ENCODE measurements around the gene SDHAF3. TPM values are rescaled to one million over a fixed set of nuclear protein-coding genes. Genes with fewer than 3 reads are reported as not detected.
"Not testable (repeated sequence)": the region's sequence is repeated elsewhere in the genome, so short reads cannot be mapped to it uniquely, and the experiment has no call there.

The SDHAF3 gene
- 5.9 TPM for total RNA-seq

DNA sequence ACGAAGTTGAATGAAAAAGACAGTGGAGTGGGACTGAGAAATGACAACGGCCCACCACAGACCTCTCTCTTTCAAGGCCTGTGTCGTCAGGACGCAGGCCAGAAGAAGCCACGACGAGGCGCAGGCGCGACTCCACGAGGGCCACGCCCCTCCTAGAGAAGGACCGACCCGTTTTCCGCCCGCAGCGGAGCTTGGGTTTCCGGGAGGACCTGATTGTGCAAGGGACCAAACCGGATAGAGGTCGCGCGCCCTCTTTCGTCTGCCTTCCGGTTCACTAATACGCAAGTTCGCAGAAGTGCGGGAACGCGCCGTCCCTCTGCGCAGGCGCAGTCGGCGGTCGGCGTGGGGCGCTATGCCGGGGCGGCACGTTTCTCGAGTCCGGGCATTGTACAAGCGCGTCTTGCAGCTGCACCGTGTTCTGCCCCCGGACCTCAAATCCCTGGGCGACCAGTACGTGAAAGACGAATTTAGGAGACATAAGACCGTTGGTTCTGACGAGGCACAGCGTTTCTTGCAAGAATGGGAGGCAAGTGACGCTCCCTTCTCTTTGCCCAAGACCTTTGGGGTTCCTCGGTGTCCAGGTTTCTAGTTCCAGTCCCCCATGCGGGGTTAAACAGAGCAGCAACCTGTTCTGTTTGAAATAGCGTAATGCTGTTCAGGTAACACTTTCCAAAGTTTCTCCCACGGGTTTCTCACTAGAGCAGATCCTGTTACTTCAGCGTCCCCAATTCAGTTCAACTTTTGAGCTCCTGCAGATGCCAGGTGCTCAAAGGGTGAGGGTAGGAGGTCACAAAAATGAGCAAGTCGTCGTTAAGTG, at the start of gene SDHAF3:
TSS of gene SDHAF3 (plus strand) at position 327 of the 817 bp plus-strand sequence. CDS start at position 353, 26 bp downstream.
- Histone ChIP-seq H3K4me3 (ENCODE audit: low read length) (peak within 1 kb of the TSS; percentile 85), H3K27me3 (ENCODE audit: insufficient read depth, low read length) (no peaks in the 10 kb centered on the region), H3K9me3 (ENCODE audit: low read depth, low read length) (no peaks in the 10 kb centered on the region), H3K4me1 (ENCODE audit: insufficient read depth, low read length) (peaks cover 23% of the 10 kb centered on the region)

DNA sequence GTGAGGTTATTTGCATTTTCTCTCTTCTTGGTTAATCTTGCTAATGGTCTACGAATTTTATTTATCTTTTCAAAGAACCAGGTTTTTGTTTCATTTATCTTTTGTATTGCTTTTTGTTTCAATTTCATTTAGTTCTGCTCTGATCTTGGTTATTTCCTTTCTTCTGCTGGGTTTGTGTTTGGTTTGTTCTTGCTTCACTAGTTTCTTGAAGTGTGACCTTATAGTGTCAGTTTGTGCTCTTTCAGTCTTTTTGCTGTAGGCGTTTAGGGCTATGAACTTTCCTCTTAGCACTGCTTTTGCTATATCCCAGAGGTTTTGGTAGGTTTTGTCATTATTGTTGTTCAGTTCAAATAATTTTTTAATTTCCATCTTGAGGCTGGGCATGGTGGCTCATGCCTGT, 45.5 kb upstream of the SDHAF3 start:
- not testable (repeated sequence) for H3K27me3 ChIP-seq (ENCODE audit: insufficient read depth, low read length); H3K4me1 ChIP-seq (ENCODE audit: insufficient read depth, low read length); H3K9me3 ChIP-seq (ENCODE audit: low read depth, low read length); H3K4me3 ChIP-seq (ENCODE audit: low read length)

DNA sequence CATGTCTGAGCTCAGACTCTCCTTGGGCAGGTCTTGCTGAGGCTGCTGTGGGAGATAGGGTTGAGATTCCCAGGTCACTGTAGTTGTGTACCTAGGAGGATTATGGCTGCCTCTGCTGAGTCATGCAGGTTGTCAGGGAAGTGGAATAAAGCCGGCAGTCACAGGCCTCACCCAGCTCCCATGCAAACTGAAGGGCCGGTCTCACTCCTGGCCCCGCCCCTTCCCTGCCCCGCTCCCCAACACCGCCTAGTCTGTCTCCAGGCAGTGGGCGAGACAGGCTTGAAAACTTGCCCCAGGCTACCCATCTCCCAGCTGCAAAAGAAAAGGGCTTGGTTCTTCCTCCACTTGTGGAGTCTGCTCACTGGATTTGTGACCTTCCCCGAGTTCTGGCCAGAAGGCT, 41.6 kb upstream of the SDHAF3 start:
- peaks cover 2% of the 10 kb centered on the region for H3K27me3 ChIP-seq (ENCODE audit: insufficient read depth, low read length)
- no peaks in the 10 kb centered on the region for H3K9me3 ChIP-seq (ENCODE audit: low read depth, low read length)
- no peak overlapping the region for H3K4me3 ChIP-seq (ENCODE audit: low read length)
- no peaks in the 10 kb centered on the region for H3K4me1 ChIP-seq (ENCODE audit: insufficient read depth, low read length)

DNA sequence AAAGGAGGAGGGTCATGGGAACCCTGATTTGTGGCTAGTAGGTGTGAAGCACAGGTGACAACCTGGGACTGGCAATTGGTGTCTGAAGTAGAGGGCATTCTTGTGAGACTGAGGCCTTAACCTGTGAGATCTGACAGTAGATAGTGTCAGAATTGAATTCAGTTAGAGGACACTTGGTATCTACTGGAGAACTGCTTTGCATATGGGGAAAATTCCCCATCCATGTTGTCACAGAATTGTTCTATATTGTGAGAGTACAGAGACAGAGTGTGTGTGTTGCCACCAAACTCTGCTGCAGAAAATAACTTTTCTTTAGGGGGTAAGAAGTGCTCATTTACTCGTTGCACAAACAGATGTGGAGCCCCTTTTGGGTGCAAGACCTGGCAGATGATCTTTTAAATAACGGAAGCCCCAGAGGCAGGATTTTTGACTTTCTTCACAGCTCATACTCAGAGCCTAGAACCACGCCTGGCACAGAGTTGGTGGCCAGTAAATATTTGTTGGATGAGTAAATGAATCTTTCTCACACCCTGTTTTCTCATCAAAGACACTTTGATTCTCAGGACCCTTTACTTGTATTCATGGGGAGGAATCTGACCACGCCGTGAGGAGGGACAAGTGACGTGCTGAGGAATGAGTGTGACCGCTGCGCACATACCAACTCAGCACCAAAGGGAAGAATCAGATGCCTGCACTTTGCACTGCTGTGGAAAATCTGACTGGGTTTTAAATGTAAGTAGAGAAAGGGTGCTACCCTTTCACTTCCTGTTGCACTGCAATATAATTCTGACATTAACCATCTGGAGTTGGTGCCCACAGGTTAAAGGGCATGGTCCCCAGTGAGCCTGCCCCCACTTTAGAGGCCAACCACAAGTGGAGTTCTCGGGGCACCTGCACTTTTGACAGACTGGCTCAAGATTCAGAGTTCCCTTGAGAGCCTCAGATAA, 39.2 kb upstream of the SDHAF3 start:
- no peaks in the 10 kb centered on the region for H3K4me1 ChIP-seq (ENCODE audit: insufficient read depth, low read length)
- peaks cover 5% of the 10 kb centered on the region for H3K27me3 ChIP-seq (ENCODE audit: insufficient read depth, low read length)
- no peaks in the 10 kb centered on the region for H3K9me3 ChIP-seq (ENCODE audit: low read depth, low read length)
- H3K4me3 ChIP-seq (ENCODE audit: low read length): no peak overlapping the region

DNA sequence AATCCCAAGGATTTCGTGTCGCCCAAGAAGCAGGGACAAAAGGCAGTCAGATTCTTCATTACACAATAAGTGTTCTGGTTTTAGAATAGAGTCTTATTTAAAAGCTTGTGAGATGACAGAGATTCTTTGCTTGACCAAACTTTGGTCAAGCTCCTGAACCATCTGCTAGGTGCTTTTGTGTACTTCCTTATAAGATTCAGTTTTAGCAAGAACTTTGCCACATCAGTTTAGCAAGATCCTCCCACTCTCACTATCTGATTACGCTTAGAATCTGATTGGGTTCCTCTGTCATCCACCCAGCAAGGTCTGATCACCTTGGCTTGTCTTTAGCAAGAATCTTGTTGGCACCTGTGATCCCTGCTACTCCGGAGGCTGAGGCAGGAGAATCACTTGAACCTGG, 38.2 kb upstream of the SDHAF3 start:
- Histone ChIP-seq H3K4me3 (ENCODE audit: low read length) (no peak overlapping the region), H3K9me3 (ENCODE audit: low read depth, low read length) (no peaks in the 10 kb centered on the region), H3K4me1 (ENCODE audit: insufficient read depth, low read length) (no peaks in the 10 kb centered on the region), H3K27me3 (ENCODE audit: insufficient read depth, low read length) (peaks cover 5% of the 10 kb centered on the region)

DNA sequence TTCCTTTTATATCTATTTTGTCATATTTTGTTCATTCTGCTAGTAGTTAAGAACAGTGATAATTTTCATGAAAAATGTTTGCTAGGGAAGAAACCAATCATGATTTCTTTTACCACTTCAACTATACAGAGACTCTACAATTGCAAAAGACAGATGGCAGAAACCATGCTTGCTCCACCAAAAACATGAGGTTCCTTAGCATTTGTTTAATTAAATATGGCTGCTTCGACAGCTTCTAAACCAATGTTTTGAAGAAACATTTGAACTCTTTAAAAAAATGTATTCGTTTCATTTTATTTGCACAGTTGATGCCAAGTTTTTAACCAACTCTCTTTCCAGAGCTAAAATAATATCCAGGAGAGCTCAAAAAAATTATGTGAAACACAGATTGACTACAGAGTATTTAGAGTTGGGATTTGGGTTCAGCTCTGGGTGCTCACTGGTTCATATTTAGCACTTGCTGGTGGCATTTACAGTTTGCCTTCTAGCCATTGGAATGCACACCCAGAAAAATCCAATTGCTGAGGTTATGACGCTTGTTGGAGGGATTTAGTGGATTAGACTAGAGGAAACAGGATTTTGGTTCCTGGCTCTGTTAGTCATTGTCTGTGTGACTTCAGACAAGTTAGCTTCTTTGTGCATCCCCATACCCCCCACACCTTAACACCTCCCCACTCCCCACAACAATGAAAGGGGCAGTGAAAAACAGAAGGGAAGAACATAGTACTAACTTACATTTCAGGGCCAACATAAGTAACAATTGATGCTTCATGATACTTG, 35.8 kb upstream of the SDHAF3 start:
- Histone ChIP-seq H3K4me1 (ENCODE audit: insufficient read depth, low read length) (no peaks in the 10 kb centered on the region), H3K4me3 (ENCODE audit: low read length) (no peak overlapping the region), H3K9me3 (ENCODE audit: low read depth, low read length) (no peaks in the 10 kb centered on the region), H3K27me3 (ENCODE audit: insufficient read depth, low read length) (peaks cover 5% of the 10 kb centered on the region)

DNA sequence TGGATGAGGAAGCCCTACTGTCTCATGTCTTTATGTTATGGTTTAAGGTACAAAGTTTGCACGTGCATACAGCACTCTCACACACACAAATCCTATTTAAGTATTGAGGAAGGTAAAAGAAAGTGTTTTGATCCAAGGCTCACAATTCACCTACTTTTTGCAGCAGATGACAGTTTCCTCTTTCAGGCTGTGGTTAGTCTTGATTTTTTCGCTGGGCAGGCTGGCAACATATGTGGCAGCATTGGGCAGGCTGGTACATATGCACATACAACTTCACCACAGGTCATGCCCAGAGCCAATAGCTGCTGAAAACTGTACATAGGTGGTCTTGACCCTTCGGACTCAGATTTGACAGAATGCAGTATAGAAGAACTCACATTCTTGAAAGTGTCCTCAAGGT, 29.1 kb upstream of the SDHAF3 start:
- no peak overlapping the region for H3K4me3 ChIP-seq (ENCODE audit: low read length)
- H3K9me3 ChIP-seq (ENCODE audit: low read depth, low read length): no peaks in the 10 kb centered on the region
- H3K27me3 ChIP-seq (ENCODE audit: insufficient read depth, low read length): no peaks in the 10 kb centered on the region
- H3K4me1 ChIP-seq (ENCODE audit: insufficient read depth, low read length): no peaks in the 10 kb centered on the region

DNA sequence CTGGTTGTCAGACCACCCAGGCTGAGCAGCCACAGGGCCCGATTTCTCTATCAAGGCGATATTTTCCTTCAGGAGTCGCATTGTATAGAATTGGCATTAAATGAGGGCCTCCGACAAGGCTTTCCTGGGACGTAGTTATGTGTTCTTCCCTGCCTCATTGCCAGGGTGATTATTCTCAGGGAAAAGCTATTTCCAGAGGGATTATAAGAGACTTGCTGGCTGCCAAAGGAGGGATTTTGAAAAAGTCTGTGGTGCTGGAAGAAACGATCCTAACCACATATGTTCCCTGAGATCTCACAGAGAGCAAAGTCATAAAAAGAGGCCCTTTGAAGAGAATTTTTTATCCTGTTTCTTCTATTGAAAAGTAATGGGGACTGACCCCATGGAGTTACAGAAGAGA, 27.7 kb upstream of the SDHAF3 start:
- no peaks in the 10 kb centered on the region for H3K4me1 ChIP-seq (ENCODE audit: insufficient read depth, low read length)
- no peak overlapping the region for H3K4me3 ChIP-seq (ENCODE audit: low read length)
- H3K9me3 ChIP-seq (ENCODE audit: low read depth, low read length): no peaks in the 10 kb centered on the region
- no peaks in the 10 kb centered on the region for H3K27me3 ChIP-seq (ENCODE audit: insufficient read depth, low read length)

DNA sequence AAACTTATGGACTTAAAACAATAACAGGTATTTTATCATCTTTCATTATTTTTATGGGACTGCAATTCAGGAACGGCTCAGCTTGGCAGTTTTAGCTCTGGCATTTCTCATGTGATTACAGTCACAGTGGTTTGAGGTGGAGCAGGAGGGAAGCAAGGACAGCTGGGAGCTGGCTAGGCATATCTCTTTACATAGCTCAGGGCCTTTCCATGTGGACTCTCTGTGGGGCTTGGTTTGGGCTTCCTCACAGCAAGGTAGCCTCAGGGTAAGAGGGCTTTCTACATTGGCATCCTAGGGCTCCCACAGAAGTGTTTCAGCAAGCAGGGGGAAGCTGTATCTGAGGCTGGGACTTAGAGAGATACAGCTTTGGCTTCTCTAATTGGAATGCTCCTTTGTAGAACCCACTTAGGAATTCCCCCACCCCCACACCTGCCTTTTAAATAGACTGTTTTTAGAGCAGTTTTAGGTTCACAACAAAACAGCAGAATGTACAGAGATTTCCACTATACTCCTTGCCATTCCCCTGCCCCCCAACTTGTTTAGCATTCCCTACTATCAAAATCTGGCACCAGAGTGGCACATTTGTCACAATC, 26.6 kb upstream of the SDHAF3 start:
- H3K4me1 ChIP-seq (ENCODE audit: insufficient read depth, low read length): no peaks in the 10 kb centered on the region
- no peaks in the 10 kb centered on the region for H3K27me3 ChIP-seq (ENCODE audit: insufficient read depth, low read length)
- no peaks in the 10 kb centered on the region for H3K9me3 ChIP-seq (ENCODE audit: low read depth, low read length)
- H3K4me3 ChIP-seq (ENCODE audit: low read length): no peak overlapping the region

DNA sequence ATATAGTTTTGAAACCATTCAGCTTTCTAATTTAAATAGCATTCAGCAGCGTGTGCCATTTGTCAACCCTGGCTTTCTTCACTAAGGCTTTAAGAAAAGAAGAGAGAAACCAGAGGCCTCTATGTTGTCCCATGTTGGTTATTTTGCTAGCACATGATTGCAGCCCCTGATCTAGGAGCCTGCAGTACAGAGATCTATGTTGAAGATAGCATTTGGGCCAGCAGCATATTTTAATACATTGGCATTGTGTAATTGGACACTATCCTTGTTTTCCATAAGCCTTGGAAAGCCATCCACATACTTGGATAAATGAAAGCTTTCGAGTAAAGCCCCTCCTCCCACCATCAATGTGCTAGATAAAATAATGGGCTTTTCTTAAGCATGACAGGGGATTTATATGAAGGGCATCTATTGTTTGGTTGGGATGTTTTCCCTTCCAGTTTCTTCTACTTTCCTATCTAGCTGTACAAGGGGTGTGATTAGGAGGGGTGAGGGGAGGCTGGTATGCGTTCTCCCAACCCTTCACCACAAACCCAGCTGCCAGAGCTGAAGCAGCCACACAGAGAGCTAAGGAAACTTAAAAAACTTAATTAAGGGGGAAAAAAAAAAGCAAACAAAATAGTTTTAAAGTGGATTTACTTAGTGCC, 23.1 kb upstream of the SDHAF3 start:
- H3K27me3 ChIP-seq (ENCODE audit: insufficient read depth, low read length): no peaks in the 10 kb centered on the region
- no peaks in the 10 kb centered on the region for H3K4me1 ChIP-seq (ENCODE audit: insufficient read depth, low read length)
- H3K4me3 ChIP-seq (ENCODE audit: low read length): no peak overlapping the region
- H3K9me3 ChIP-seq (ENCODE audit: low read depth, low read length): no peaks in the 10 kb centered on the region

DNA sequence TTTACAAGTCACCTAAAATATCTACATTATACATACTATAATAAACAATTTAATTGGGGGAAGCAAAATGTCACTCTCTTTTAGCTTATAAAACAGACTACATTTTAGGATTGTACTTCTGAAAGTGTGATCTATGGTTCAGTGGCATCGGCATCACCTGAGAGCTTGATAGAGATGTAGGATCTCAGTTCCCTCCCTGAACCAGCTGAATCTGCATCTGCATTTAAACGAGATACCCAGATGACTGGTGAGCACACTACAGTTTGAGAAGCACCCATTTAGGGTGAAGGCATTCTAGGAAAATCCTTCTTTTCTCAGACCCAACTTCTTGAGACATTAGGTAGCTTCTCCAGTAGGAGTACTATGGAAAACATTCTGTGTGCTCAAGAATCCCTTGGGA, 21.5 kb upstream of the SDHAF3 start:
- no peaks in the 10 kb centered on the region for H3K27me3 ChIP-seq (ENCODE audit: insufficient read depth, low read length)
- no peaks in the 10 kb centered on the region for H3K9me3 ChIP-seq (ENCODE audit: low read depth, low read length)
- no peak overlapping the region for H3K4me3 ChIP-seq (ENCODE audit: low read length)
- H3K4me1 ChIP-seq (ENCODE audit: insufficient read depth, low read length): no peaks in the 10 kb centered on the region

DNA sequence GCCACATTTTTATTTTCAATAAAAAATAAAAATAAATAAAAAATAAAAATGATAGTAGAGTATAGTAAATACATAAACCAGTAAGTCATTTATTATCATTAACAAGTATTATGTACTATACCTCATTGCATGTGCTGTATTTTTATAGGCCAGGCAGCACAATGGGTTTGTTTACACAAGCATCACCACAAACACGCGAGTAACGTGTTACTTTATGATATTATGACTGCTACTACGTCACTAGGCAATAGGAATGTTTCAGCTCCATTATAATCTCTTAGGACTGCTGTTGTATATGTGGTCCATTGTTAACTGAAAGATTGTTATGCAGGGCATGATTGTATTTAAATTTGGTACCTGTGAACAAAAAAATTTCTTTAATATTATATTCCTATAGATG, 20.8 kb upstream of the SDHAF3 start:
- no peak overlapping the region for H3K4me3 ChIP-seq (ENCODE audit: low read length)
- no peaks in the 10 kb centered on the region for H3K27me3 ChIP-seq (ENCODE audit: insufficient read depth, low read length)
- H3K4me1 ChIP-seq (ENCODE audit: insufficient read depth, low read length): no peaks in the 10 kb centered on the region
- H3K9me3 ChIP-seq (ENCODE audit: low read depth, low read length): no peaks in the 10 kb centered on the region

DNA sequence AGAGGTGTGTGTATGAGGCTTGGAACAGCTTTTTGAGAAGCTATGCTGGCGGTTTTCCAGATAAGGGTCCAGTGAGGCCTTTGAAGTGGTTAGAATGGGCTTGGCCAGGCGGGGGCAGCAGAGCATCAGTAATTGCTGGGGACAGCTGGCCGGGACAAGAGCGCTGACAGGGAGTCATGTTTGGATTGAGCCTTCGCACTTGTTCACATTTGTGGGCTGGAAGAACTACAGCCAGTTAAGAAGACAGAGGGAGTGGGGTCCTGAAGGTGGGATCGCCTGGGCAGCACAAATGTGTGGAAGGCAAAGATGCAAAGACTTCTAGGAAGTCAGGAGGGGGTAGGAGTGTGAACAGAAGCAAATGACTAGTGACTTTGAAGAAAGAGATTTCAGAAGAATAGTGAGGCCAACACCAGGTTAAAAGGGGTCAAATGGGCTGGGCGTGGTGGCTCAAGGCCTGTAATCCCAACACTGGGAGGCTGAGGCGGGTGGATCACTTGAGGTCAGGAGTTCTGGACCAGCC, 12.7 kb upstream of the SDHAF3 start:
- Histone ChIP-seq H3K27me3 (ENCODE audit: insufficient read depth, low read length) (no peaks in the 10 kb centered on the region), H3K4me1 (ENCODE audit: insufficient read depth, low read length) (no peaks in the 10 kb centered on the region), H3K9me3 (ENCODE audit: low read depth, low read length) (peaks cover 17% of the 10 kb centered on the region), H3K4me3 (ENCODE audit: low read length) (no peak overlapping the region)

DNA sequence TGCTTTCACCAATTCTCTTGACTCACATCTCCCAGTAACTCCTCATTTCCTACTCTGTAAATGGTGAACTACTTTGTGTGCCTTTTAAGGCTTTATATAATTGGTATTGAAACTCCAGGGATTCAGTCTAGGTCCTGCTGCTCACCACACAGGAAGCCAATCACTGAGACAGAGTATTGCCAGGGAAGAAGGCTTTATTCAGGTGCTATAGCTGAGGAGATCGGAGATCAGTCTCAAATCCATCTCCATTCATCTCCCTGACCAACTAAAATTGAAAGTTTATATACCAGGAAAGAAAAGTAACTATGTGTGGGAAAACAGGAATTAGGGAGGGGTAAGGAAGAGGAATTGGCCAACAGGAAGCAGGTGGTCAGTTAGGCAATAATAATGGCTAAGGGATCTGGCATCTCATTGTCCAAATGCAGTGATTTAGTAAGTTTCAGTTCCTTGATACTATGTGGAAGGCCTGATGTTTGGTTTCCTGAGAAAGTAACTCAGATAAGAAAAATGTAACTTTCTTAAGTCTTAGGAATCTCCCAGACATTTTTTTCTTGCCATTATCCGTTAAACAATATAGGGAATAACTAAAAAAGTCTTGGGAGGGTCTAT, 10.2 kb upstream of the SDHAF3 start:
- Histone ChIP-seq H3K27me3 (ENCODE audit: insufficient read depth, low read length) (no peaks in the 10 kb centered on the region), H3K4me3 (ENCODE audit: low read length) (no peak overlapping the region), H3K4me1 (ENCODE audit: insufficient read depth, low read length) (no peaks in the 10 kb centered on the region), H3K9me3 (ENCODE audit: low read depth, low read length) (peaks cover 17% of the 10 kb centered on the region)
